NCI-H1694 treated with DMSO at 0.1 percent for 48 hours (cell line): ENCODE data around the gene C10orf90.
"Not testable (repeated sequence)": the region's sequence is repeated elsewhere in the genome, so short reads cannot be mapped to it uniquely, and the experiment has no call there.

ENCODE experiments used
- DNase-seq: peaks from one replicate; lab custom pipeline; 2025; lab: John Stamatoyannopoulos, UW

The C10orf90 gene

DNA sequence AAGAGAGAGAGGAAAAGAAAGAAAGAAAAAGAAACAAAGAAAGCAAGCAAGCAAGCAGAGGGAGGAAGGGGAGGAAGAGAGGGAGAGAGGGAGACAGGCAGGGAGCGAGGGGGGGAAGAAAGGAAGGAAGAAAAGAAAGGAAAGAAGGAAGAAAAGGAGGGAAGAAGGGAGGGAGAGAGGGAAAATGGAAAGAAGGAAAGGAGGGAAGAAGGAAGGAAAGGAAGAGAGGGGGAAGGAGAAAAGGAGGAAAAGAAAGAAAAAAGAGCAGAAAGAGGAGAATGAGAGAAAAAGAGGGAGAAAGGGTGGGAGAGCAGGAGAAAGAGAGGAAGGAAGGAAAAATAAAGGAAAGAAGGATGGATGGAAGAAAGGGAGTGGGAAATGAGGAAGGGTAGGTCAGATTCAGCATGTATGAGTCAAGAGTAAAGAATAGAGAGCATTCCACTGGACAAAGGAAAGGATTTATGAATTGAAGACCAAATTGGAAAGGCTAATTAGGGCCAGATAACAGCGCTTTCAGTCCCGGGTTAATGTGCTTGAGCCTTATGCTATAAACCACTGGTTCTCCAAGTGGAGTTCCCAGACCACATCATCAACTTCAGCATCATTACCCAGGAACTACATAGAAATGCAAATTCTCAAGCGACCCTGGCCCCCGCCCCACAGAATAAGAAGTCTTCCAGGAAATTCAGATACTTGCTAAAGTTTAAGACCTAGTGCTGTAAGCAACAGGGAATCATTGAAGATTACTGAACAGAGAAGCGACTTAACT is 85.1 kb downstream of the C10orf90 start:
- DNase-seq: no peak

DNA sequence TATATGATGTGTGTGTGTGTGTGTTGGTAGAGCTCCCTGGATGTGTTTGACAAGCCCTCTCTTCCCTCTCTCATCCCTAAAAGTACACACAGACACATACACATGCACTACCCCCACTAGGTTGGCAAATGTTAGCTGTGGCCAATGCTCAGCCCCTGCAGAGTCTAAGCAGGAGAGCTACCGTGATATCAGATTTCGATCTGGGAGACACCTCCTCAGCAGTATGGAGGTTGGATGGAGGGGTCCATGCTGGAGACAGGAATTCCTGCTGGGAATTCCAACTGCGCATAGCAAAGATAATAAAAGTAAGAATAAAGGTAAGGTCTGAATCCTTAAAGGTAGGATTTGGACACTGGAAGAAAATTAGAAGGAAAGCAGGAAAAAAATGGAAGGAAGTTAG is 85.7 kb downstream of the C10orf90 start:
- DNase-seq: no peak

DNA sequence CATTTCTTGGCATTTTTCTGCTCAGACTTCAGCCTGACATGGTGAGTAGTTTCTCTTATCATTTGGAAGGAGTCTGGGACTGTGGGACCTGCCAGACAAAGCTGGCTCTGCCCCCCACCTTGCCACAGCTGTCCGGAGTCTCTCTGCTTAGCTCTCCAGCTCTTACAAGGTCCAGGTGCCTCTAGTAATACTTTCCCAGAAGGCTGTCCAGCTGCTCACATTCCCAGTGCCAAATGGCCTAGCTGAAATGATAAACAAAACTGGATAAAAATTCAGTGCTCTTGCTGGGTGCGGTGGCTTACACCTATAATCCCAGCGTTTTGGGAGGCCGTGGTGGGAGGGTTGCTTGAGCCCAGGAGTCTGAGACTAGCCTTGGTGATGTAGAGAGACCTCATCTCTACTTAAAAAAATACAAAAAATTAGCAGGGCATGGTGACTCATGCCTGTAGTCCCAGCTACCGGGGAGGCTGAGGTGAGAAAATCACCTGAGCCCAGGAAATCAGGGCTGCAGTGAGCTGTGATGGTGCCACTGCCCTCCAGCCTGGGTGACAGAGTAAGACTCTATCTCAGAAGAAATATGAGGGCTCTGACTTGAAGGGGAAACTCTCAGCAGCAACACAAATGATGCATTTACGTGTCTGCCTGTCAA is 86.8 kb downstream of the C10orf90 start:
- DNase-seq: no peak

DNA sequence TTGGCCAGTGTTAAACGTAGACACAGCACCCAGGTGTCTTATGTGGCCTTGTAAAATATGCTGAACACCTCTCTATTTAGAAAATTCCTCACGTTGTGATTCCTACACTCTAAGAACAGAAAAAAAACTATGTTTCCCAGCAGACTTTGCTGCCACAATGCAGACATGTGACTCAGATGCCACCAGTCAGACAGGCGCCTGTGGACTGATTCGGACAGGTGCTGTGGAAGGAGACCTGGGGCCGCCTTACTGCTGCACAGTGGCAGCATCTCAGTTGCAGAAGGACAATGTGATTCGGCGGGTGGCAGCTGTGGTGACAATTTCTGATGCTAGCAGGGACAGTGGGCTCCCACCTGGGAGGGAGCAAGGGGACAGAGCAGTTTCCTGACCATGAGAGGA is 88.8 kb downstream of the C10orf90 start:
- no peak for DNase-seq

DNA sequence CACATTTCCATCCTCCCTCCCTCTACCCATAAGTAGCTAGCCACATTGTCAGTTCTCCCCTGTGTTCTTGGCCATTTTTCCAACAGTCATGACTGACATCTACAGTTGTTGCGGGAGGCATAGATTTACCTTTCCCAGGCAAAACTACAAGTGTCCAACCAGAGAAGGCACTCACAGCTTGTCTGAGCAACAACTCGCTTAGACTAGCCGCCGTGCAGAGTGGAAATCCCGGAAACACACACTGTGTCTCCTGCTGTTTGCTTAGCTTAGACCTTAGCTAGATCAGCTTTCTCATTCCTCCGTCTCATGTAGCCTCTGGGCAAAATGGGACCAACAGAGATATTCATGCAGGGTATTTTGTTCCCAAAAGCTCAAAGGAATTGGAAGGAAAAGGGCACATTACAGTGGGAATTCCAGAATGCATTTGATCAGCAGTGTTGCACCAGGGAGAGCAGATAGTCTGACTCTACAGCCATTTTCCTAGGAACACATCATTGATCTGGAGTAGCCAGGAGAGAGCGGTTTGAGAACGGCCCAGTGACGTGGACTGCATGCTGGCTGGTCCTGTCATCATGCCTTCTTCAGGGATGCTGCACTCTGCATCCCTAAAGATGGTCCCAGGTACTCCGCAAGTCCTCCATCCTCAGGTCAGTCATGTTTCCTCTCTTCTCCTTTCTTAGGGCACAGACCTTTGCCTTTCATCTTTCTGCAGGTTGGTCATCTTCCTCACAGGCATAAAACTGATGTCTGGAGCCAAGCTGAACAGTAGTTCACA is 89.4 kb downstream of the C10orf90 start:
- DNase-seq: no peak

DNA sequence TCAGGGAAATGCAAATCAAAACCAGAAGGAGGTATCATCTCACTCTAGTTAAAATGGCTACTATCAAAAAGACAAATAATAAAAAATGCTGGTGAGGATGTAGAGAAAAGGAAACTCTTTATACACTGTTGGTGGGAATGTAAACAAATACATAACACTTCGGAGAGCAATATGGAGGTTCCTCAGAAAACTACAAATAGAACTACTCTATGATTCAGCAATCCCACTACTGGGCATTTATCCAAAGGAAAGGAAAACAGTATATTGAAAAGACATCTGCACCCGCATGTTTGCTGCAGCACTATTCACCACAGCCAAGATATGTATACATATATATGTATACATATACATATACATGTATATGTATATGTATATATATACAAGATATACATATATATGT is 94.2 kb downstream of the C10orf90 start:
- DNase-seq: no peak

DNA sequence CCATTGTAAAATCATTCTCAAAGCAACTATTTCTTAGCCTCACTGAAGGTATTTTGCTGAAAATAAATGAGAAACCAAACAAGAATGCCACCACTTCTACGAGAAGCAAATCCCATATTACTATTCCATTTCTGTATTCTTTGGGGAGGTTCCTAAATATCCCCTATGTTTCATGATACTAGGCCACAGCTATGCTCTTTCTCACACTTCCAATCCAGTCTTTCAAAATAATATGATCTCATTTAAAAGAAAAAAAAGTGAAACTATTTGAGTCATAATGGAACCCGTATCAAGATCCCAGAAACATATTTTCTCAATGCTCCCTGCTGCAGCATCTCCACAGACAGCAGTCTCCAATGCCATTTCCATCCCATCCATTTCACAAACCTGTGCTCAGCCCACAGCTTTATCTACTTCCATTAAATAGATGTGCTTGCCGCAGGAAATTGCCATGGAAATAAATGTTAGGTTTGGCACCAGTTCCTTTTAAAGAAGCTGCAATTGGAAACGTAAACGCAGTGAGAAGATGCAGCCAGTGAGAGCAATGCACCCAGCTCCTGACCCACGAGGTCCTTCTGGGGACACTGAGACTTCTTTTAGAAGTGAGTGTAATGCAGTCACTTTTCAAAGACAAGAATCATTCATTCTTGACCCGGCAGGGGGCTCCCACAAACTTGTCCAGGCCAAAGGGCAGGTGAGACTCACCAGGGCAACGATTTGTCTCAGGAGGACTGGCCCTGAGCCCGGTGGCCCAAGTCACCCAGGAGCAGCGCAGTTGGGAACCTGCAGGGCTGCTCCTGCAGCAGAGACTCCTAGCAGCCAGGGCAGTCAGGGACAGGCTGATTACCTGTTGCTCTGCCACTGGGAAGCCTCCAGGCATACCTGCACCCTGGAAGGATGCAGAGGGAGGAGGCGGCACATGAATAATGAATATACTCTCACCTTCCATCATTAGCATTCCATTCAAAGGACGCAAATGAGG is 99.6 kb downstream of the C10orf90 start:
- DNase-seq: no peak

DNA sequence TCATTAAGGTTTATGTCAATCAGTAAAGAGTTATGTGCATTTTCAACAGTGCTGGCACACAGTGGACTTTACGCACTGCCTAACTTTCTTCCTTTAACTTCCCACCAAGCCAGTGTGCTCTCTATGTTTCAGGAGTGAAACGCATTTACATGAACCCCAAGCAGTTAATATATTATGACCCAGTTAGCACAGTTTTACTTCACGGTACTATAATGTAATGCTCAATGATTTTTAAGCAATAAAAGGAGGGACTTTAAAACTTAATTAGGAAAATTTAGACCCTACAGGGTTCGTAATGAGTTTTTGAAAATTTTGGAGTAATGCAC is 100.3 kb downstream of the C10orf90 start:
- no peak for DNase-seq

DNA sequence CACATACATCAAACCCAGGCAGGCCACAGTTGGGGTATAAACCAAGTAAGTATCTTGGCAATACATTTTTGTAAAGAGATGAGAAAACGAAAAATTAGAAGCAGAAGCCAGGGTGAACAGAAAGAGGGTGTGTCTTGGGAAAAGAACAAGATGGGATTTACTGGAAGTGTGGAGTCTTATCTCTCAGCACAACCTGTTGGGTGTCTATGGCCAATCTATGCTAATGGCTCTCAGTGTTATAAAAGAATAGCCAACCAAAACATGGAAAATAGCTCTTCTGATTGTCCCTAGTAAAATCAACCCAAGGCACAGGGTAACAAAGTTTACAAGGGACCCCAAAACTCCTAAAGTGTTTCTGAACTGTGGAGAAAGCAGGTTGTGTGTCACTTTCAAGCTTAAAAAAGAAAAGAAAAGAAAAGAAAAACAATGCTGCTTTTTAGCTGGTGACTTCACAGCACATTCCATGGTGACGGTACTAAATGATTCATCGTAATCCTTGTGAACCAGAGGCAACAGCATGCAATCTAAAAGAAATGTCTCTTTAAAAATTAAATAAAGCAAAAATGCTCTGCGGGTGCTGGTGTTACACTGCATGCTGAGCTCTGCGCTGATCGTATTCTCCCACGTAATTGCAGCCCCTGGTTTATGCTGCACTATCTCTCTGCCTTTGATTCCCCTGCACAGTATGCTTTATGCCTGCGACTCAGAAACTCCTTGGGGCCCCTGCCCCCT is 100.8 kb downstream of the C10orf90 start:
- no peak for DNase-seq

DNA sequence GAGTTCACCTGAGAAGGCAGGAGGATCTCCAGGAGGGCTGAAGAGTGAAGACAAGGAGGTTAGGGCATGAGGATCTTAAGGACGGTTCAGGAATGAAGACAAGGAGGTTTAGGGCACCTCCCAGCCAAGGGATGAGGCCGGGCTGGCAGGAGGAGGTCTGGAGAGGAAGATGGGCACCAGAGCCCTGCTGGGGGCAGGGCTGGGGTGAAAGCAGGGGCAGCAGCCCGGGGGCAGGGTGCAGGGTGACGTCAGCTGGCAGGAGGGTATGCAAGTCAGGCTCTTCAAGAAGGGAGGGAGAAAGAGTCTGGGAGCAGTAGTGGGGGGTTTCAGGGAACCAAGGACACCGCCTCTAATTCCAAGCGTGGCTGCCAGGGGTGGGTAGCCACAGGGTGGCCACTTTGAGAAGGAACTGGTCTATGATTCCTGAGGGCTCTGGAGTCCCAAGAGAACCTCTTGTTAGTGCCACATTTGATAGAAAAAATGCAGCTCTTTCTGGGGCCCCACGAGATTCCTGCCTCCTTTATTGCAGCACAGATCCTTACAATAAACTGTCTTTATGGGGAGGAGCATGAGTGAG is 101.6 kb downstream of the C10orf90 start:
- DNase-seq: no peak

DNA sequence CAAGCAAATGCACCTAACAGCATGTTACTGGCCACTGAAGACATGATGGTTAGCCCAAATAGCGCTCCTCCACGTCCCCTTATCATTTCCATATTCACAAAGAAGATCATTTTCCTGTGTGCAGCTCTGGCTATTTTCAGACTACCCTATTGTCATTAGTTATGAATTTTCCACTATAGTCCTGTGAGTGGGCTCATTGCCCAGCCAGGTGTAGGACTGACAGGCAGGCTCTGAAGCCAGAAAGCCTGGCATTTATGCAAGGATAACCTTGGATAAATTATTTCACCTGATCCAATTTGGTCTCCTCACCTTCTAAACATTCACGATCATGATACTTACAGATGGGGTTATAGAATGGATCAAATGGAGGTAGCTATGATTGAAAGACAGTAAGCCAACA is 104.6 kb downstream of the C10orf90 start:
- no peak for DNase-seq

DNA sequence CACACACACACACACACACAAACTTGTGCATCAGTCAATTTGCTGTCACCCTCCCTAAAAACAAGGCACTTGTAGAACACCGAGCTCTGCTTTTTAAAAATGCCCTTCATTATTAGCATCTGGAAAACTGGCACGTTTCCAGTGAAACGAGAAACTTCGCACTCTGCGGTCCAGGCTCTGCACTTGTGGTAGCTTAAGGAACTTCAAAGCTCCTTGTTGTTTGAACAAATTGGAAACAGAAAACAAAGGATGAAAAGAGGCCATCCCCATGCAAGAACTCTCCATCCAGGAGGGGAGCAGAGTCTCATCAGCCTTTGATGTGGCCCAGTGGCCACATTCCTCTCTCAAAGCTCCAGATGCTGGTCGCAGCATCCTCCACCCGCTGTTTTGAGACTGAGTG is 105.1 kb downstream of the C10orf90 start:
- no peak for DNase-seq

DNA sequence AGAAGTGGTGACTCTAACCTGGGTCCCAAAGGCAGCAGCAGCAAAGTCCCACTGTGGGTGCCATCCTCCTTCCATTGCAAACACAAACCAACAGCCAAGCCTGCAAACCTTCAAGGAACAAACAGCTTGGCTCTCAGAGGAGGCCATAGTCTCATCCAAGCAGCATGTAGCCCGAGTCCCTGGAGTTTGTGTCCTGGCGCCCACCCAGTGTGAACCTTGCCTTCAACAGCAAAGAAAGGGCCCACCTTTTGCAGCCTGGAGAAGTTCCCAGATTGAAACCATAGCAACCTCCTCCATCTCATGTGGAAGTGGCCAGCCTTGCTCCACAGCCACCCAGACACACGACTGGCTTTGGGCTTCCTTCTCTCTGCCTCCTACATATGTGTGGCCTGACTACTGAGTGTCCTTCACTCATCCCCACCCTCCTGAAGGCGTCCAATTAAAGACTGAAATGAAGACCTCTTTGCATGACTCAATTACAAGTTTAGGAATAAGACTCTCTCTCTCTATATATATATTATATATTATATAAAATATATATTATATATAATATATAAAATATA is 106.1 kb downstream of the C10orf90 start:
- DNase-seq: no peak

DNA sequence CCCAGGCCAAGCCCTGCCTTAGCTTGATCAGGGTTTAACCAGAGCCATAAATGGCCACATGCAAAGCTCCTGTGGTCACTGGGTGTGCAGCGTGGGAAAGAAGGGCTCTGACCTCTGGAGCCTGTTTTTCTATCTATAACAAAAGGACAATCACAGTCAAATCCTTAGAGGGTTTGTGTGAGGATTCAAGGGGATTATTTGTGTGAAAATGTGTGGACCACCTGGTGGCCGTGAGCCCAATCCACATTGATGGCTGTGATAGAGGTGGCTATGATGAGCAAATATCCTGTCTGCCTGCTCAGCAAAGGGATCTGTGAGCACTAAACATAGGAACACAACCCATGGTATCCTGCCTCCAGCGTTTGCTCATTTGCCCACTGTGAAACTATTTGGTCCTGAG is 107.1 kb downstream of the C10orf90 start:
- DNase-seq: no peak

DNA sequence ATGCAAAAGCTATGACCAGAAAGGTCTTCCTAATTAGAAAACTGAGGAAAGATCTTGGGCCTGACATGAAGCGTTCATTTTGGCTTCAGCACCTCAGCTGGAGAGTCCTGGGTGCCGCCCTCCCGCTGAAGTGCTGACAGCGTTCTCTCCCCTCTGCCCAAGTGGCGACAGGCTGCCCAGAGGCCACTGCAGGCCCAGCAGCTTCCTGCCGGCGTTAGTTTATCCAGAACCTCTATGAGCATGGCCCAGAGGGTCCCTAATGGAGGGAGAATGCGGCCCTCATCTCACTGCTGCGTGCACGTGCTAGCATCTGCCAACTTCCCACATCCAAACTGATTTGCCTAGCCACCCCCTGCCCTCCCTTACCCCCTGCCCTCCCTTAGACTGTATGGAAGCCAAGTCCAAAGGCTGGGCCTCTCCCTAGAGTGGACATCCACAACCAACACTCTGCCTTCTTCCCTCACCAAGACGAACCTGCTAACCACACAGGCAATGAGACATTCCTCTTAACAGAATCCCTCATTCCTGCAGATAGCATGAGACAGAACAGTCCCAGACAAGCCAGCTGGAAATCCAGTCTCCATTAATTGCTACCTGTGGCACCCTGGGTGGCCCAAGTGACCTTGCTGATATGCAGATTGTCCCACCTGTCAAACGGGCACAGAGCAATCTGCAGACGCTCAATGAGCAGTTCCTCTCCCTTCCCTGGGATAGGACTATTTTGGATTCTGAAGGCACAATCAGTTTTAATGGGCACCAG is 108.4 kb downstream of the C10orf90 start:
- DNase-seq: no peak

DNA sequence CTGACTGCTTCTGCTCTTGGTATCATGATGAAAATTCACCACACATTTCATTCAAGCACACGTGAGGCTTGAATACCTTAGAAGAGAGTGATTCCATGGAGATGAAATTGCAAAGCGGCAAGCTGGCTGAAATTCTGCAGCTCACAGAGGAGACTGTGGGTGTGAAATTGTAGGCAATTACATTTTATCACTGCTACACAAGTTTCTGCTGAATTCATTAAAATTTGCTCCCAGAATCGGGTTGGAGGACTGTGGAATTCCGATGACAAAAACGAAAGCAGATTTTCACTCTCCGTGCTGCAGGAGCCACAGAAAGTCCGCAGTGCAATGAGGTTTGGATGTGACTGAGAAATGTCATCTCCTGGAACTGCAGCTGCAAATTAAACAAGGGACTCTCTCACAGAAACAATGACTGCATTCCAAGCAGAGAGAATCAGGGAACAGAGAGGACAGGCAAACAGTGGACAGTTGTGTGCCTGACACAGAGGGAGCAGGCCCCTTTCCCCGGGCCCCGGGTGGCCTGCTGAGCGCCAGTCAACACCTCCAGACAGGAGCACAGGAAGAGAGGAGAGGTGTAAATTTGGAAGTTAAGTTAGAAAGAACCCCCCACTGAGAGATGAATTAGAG is 109.1 kb downstream of the C10orf90 start:
- no peak for DNase-seq

DNA sequence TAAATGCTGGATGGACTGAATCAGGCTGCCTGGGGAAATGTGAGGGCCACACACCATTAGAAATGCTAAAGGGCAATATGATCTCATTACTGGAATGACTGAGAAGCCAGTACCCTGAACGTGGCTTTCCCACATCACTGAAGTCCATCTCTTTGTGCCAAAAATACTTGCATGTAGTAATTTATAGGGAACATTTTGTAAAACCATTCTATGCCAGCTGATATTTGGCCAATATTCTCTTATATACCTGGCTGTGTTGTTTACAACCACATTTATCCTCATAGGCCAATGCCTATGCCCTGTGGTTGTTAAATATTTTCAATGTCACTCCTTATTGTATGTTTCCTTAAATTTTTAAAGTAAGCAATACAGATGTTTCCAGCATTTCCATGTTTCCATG is 111.6 kb downstream of the C10orf90 start:
- no peak for DNase-seq

DNA sequence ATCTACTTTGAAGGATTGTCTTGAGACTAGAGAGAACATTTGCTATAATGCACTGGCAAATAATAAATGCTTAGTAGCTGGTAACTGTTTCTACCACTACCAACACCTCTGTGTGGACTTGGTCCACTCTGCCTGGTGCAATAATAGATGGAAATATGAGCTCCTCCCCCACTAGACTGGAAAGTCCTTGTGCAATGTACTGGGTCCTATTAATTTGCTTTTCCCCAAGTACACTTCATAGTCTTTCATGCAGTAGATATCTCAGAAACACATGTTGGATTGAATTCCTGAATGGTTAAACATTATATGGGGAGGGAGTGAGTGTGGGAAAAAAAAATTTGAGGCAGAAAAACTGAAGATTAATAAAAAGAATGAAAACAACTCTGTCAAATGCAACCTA is 119.3 kb downstream of the C10orf90 start:
- no peak for DNase-seq

DNA sequence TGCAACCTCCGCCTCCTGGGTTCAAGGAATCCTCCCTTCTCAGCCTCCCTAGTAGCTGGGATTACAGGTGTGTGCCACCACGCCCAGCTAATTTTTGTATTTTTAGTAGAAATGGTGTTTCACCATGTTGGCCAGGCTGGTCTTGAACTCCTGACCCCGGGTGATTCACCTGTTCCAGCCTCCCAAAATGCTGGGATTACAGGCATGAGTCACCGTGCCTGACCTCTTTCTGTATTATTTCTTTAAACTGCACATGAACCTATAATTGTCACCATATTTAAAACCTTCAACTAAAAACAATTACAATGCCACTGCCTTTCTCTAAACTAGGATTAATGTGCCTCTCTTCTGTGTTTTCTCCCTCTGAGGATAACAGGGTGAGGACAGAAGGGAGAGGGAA is 119.9 kb downstream of the C10orf90 start:
- not testable (repeated sequence) for DNase-seq
